CD4-positive, alpha-beta T cell treated with Interleukin-1 beta for 1 hour (primary cell): ENCODE data around the gene LRP6.
"Not testable (repeated sequence)": the region's sequence is repeated elsewhere in the genome, so short reads cannot be mapped to it uniquely, and the experiment has no call there.

ENCODE experiments used
- DNase-seq, 2 donors: peaks; one replicate each; pipeline ENCODE4 v3.0.0-alpha.2; 2020 to 2022

LRP6 gene

GRCh38 chr12:12171991-12172511, 94.8 kb downstream of the LRP6 start:
- DNase-seq, result peak in 1 of 2 donors; percentile 1

- DNase-seq, result no peak
Measured at GRCh38 chr12:12167847-12168246, 99.0 kb downstream of the LRP6 start.

GRCh38 chr12:12166751-12167150, 100.1 kb downstream of the LRP6 start:
- DNase-seq, result no peak

GRCh38 chr12:12159988-12160387, 106.9 kb downstream of the LRP6 start:
- DNase-seq, result no peak

GRCh38 chr12:12158858-12159257, 108.0 kb downstream of the LRP6 start:
- DNase-seq, result no peak

GRCh38 chr12:12157424-12157823, 109.4 kb downstream of the LRP6 start:
- no peak for DNase-seq

GRCh38 chr12:12156828-12157227, 110.0 kb downstream of the LRP6 start:
- no peak for DNase-seq

GRCh38 chr12:12156116-12156515, 110.7 kb downstream of the LRP6 start:
- no peak for DNase-seq

GRCh38 chr12:12153596-12153995, 113.2 kb downstream of the LRP6 start:
- DNase-seq, result no peak

GRCh38 chr12:12147111-12147510, 119.7 kb downstream of the LRP6 start:
- DNase-seq, result no peak

GRCh38 chr12:12144531-12144930, 122.3 kb downstream of the LRP6 start:
- not testable (repeated sequence) for DNase-seq

- DNase-seq, result no peak
Measured at GRCh38 chr12:12141000-12141399, 125.8 kb downstream of the LRP6 start.

GRCh38 chr12:12138203-12139154, 128.4 kb downstream of the LRP6 start:
- no peak for DNase-seq

- no peak for DNase-seq
Measured at GRCh38 chr12:12133785-12134184, 133.1 kb downstream of the LRP6 start.

- DNase-seq, result no peak
Measured at GRCh38 chr12:12133259-12133658, 133.6 kb downstream of the LRP6 start.

- DNase-seq, result no peak
Measured at GRCh38 chr12:12128670-12129069, 138.2 kb downstream of the LRP6 start.

GRCh38 chr12:12127304-12127703, 139.5 kb downstream of the LRP6 start:
- DNase-seq, result no peak

GRCh38 chr12:12126551-12126950, 140.3 kb downstream of the LRP6 start:
- no peak for DNase-seq

- DNase-seq, result no peak
Measured at GRCh38 chr12:12123036-12123604, 143.7 kb downstream of the LRP6 start.

GRCh38 chr12:12121061-12121460, 145.8 kb downstream of the LRP6 start:
- DNase-seq, result no peak

- DNase-seq, result no peak
Measured at GRCh38 chr12:12116677-12117076, 150.2 kb downstream of the LRP6 start.

GRCh38 chr12:12115514-12115913, 151.3 kb downstream of the LRP6 start:
- DNase-seq, result no peak

- DNase-seq, result peak; percentile 18 to 48
Measured at GRCh38 chr12:12110923-12111555, 155.8 kb downstream of the LRP6 start.
